Fibroblast of the conjunctiva (primary cell): Measurements from ENCODE around the gene SP110.

Experiments used
- DNase-seq: peaks from one replicate; pipeline ENCODE4 v3.0.0-alpha.2; 2010; ENCODE audit warnings: low read depth

The SP110 gene

DNA sequence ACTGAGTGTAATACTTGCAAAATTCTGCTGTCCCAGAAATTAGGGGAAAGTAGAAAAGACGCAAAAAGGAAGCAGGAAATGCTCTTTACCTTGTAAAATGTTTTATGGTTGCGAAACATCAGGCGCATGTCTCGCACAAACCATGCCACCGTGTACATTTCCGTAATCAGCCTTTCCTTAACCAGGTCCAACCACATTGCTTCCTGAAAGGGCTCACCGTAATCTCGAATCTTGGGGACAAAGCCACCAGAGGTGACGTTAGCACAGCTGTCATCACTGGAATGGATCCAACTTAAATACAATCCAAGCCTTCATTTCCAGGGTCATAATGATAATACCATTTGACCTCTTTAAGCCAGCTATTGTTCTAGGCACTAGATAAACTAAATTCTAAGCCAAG is 49.3 kb downstream of the SP110 start:
- DNase-seq, result no peak

DNA sequence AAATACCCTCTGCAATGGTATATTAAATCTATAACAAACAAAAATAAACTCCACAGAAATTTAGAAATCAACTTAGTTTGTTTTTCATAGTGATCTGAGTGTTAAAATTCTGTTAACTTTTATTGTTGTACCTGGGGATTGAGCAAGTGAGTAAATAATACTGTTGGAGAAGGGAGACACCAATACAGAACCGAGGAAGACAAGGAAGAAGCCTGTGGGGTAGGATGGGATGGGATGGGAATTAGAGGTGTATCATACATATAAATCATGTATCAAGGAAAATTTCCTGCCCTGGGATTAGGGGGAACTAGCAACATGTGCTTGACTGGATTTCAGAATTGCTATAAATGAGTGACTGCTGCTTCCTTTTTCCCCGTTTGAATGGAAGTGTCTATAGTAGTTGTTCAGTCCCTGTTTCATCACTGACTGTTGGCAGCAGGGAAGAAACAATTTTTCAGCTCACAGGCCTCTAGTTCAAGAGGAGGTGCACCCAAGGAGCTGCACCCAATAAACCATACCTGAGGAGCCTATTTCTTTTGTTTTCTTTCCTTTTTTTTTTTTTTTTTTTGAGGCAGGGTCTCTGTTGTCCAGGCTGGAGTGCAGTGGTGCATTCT is 53.1 kb downstream of the SP110 start:
- DNase-seq, result no peak

DNA sequence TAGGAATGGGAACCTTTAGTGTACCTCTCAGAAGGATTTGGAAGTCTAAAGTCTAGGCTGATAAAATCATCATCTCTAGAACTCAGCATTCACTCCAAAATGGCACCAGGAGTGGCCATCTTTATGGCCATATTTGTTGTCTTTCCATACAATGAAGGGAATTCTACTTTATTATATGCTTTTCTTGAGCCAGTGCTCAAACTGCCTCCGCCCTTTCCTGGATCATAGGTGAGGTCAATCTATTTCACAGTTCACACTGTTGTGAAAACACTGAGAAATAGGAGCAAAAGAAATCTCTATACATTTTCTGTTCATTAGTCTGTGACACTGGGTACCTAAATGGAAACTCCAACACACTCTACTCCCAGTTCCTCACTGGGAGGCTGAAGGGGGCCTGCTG is 55.6 kb downstream of the SP110 start:
- DNase-seq, result no peak

DNA sequence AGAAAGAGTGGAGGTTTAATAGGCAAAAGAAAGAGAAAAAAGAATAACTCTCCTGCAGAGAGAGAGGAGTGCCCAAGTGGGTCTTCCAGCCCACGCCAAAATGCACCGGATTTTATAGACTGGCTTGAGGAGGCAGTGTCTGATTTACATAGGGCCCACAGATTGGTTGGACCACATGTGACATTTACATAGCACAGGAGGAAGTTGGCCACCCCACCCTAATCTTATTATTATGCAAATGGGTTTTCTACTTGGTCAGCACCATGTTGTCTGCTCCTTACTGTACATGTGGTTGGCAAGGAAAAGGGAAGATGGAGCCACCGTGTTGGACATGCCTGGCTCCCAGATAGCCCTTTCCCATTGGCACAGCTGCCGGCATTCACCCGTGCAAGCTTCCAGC is 56.8 kb downstream of the SP110 start:
- no peak for DNase-seq

DNA sequence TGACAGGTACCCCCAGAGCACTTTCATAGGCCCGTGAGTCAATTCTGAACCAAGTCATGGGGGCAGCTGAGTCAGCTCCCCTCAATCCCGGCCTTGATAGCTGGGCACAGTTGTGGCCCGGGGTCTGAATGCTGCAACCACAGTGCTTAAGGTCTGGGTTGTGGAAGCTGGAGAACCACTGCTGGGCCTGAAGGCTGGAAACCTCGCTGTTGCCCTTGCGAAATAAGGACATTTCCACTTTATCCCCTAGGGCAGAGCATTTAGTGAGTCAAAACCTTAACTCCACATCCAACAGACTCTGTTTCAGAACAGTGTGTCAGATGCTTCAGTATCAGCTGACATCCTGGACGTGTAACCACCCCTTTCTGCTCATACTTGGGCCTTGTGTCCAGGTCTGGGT is 58.6 kb downstream of the SP110 start:
- peak; percentile 17 for DNase-seq

DNA sequence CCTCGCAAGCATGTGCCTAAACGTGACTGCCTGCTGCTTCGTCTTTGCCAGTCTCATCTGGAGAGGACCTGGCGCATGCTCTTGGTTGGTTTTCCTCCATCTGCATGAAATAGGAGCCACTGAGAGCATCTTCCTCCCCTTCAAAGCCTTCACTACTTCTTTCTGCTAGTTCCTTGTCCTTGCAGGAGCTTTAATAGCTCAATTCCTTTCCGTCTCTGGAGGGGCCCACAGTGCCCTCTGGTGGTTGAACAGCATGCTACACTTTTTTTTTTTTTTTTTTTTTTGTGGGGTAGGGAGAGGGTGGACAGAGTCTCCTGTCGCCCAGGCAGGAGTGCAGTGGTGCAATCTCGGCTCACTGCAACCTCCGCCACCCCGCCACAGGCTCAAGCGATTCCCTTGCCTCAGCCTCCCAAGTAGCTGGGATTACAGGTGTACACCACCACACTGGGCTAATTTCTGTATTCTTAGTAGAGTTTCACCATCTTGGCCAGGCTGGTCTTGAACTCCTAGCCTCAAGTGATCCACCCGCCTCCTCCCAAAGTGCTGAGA is 59.6 kb downstream of the SP110 start:
- peak; percentile 17 for DNase-seq

DNA sequence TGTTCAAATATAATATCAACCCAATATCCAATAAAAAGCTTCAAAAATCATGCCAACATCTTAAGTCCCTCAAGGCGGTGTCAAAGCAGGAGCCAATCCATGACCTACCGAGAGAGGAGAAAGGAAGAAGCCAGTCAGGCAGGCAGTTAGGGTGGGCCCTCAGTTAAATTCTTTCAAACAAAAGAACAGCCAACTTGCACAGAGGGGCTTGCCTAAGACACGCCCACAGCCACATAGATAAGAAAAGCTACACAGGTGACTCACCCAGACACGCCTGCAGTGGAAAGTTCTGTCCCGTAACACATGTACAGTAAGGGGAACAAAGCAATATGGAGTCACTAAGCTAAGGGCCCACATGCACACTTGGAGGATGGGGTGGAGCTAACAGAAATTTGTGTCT is 61.3 kb downstream of the SP110 start:
- DNase-seq, result no peak

DNA sequence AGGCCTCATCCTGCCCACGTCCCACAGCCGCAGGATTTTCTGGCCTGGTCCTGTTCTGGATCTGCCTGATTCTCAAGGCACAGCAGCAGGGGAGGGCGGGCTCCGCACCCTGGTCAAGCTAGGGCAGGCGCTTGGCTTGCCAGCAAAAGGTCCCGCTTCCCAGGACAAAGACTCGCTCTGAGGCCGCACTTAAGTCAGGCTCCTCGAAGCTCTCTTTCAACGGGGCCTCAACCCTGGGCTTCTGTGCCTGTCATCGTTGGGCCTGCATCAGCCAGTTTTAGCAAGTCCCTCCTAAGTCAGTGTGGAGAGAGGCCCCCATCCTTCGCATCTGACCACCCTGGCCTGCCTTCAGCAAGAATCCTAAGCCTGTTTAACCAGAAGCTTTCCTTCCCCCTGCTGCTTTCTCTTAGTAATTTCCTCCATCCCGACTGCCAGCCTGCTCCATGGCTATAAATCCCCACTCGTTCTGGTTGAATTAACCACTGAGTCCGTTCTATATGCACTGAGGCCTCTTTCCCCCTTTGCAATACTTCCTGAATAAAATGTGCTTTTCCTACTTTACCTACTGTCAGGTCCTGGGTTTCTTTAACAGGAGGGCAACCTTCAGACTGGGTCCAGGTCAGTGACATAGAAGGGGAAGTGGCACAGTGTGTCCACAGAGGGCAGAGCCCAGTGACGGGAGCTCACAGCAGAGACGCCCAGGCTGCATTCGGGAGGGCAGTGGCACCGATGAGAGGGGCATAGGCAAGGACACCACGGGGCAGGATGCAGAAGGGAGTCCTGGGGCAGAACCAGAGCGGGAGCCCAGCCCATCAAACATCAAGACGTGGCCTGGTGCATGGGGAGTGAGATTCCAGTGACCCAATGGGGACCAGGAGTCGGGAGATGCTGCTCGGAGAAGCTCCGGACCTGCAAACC is 62.7 kb downstream of the SP110 start:
- no peak for DNase-seq

DNA sequence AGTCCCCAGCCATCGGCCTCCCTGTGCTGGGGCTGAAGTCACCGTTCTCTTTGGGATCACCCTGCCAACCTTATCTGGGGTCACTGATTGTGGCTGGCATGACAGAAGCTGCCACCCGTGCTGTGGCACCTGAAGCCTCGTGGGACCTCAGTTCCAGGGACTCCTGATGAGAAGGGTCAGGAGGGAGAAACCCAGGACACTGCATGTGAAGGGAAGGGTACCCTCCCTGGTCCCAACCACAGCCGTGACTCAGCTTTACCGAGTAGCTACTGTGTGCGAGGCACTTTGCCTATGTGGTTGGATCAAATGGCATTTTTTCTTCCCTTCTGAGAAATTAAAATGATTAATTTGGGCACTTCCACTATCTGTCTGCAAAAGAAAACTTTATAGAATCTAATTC is 64.4 kb downstream of the SP110 start:
- DNase-seq, result no peak

DNA sequence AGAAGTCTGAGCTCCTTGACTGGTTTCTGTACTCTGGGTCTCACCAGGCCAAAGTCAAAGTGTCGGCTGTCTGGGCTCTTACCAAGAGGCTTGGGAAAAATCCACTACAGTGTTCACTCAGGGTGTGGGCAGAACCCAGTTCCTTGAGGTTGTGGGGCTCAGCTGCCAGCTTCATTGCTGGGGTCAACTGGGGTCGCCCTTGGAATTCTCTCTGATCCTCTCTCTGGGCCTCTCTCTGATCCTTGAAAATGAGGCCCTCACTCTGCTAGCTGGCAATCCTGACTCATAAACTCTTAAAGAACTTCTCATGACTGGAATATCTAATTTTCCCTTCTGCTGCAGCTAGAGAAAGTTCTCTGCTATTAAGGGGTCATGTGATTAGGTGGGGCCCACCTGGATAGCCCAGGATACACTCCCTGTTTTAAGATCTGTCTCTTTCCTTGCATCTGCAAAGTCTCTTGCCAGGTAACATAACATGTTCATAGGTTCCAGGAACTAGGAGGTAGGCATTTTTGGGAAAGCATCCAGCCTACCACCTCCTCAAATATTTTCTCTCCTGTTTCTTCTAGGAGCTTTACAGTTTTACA is 66.3 kb downstream of the SP110 start:
- DNase-seq, result no peak

DNA sequence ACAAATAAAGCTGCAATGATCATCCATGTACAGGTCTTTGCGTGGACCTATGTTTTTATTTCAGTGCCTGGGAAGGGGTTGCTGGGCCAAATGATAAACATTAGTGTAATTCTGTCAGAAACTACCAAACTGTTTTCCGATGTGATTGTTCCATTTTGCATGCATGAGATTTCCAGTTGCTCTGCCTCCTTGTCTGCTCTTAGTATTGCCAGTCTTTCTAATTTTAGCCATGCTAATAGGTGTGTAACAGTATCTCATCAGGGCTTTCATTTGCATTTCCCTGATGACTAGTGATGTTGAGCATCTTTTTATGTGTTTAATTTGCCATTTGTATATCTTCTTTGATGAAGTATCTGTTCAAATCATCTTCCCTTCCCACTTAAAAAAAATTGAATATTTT is 67.5 kb downstream of the SP110 start:
- no peak for DNase-seq

DNA sequence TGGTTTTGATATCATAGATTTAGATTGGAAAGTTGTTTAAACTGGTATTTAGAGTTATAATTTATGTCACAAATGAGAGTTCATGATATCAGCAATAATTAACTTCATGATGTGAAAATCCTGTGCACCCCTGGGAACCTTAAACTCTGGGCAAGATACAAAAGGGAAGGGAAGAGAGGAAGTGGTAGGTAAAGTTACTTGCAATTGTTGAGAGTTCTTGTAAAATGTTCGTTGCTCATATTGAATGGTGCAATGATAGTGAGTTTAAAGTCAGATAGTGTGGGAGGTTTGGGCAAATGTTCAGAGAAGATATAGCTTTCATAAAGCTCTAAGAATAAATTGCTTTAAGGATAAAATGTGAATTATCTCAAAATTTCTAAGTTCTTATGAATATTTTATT is 75.4 kb downstream of the SP110 start:
- DNase-seq, result no peak

DNA sequence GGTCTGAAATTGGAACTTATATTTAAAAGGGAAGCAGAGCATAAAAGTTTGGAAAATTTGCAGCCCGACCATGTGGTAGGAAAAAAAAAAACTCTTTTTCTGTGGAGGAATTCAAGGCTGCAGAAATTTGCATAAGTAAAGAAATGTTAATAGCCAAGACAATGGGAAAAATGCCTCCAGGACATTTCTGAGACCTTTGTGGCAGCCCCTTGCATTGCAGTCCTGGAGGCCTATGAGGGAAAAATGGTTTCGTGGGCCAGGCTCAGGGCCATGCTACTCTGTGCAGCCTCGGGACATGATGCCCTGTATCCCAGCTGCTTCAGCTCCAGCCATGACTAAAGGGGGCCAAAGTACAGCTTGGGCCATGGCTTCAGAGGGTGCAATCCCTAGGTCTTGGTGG is 79.1 kb downstream of the SP110 start:
- DNase-seq, result no peak

DNA sequence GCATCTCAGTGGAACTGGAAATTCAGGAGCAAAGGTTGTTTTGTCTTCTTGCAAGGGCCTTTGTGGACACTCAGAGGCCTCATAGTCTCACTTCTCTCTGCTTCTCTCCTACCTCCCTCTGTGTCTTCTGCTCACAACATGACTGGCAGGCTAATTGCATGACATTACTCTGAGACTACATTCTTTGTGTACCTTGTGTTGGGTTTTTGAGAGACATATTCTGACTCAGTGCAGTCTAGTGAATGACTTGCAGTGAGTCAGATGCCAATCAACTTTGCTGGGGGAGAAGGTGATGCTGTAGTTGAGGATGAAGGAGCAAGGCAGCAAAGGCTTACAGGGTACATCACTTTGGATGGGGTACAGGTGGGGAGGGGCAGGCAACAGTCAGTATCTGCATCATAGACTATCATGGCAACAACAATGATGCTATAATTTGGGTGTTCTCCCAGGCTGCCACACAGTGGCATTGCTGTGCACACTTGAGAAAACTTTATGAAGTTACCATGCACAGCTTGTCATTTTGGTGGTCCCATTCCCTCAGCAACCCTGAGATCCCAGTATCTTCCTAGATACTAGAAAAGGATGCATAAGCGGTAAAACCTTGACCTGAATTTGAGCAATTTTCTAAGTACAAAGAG is 81.8 kb downstream of the SP110 start:
- no peak for DNase-seq

DNA sequence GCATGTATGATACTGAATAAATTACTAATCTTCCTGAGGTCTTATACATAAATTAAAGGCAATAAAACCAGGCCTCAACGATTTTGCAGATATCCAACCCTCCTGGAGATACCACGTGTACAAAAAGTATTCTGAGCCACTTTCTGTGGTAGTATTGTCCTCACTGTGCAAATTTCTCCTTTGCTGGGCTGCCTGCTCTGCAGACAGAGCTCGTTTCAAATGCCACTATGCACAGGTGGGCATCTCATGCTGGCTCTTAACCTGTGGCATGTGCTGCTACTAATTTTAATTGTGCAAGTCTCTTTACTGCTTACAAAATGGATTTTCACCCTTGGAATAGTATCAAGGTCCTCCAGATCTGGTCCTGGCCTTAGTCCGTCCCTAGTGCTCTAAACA is 84.7 kb downstream of the SP110 start:
- DNase-seq, result no peak

DNA sequence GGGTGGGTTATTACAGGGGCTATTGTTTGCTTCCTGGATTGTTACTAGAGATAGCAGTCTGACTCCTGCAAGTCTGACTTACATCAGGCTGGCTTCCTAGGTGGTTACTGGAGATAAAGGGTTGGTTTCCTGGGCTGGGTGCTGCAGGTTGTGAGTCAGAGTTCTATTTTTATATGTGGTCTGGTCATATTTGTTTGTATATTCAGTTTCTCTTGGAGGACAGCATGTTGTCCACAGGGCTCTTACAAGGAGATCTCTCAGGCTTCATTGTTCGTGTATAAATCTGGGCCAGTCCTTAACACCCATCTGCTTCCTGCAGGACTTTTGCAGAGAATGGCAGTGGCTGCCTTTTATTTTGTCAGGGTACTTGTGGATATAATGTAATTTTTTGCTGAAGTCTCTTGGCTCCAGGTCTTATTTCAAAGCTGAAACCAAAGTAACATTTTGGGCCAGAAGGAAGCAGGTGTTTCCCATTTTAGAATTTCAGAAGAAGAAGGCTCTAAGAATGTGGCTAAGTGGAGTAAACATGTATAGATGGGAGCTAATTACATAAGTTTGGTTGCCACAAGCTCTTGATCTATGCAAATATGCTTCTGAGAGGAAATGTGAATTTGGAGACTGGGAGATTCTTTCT is 85.2 kb downstream of the SP110 start:
- DNase-seq, result peak; percentile 22

DNA sequence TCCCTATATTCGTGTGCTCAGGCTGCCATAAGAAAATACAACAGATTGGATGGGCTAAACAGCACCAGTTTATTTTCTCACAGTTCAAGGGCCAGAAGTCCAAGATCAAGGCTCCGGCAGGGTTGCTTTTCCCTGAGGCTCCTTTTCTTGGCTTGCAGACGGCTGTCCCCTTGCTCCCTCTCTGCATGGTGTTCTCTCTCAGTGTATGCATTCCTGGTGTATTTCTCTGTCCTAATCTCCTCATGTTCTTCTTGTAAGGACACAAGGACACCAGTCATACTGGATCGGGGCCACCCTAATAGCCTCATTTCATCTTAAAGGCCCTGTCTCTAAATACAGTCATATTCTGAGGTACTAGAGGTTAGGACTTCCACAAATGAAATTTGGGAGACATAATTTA is 88.4 kb downstream of the SP110 start:
- no peak for DNase-seq

DNA sequence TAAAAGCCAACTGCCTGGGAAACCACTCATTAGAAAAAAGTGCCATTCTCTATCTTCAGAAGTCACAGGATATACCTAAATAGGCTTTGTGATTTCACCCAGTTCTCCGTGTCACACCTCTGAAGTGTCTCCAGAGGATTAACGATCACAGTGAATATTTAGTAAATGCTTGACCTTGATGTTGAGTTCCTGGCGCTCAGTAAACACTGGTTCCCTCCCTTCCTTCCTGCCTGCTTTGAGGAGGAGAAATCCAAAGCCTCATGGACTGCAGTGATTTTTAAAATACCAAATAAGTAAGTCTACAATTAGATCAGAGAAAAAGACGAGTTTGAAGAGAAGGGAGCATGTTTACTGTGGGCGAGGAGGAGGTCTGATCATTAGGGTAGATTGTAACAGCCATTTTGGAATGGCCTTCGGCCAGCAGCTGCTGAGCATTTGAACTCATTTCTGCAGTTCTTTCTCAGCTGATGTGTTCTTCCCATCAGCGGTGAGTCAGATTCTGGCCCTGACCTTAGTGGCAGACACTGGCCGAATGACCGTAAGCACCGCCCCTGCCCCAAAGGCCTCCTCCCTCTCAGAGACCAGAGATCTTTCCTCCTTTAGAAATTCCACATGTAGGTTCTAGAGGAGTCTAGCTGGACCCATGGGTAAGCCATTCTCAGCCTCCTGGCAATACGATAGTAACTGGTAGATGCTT is 89.0 kb downstream of the SP110 start:
- DNase-seq, result peak; percentile 88

DNA sequence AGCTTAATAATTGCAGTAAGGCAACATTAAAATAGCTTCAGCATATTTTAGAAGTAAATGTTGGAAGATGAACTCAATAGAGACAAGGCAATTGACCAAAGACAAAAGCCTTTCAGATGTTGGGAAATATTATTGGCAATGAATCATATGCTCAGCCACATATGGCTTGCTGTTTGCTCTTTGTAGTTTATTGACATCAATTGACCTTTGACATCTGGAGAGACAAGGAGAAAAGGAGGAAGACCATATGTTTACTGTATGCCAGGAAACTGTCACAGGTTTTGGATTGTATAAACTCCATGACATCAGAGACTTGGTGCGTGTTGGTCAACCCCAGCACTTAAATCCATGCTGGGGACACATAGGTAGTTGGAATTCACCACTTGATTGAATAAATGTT is 90.4 kb downstream of the SP110 start:
- no peak for DNase-seq

DNA sequence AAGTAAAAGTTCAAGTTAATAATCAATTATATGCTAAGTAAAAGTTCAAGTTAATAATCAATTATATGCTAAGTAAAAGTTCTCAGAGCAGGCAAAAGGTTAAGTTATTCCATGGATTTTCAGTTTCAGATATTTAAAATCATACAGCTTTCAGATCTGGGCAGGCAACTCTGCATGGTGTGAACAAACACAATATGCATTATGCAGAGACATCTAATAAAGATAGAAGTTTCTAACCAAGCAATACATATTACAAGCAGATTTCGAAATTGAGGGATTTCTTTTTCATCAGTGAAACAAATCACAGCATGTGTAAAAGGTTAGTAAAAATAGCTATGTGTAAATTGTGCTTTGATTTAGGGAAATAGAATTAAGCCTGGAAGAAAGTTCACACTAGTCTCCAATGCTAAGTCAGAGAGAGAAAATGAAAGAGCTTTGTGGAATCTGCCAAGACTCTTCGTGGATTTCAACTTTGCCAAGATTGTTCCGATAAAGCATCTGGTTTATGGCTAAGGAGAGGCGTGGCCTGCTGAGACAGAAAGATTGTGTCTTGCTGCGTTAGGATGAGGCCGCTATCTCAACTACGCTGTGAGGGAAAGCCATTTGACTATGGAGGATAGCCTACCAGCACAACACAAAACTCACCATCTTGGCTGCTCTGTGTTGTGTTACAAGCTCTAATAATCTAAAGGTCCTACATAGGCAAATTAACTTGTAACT is 91.0 kb downstream of the SP110 start:
- DNase-seq, result peak; percentile 80

DNA sequence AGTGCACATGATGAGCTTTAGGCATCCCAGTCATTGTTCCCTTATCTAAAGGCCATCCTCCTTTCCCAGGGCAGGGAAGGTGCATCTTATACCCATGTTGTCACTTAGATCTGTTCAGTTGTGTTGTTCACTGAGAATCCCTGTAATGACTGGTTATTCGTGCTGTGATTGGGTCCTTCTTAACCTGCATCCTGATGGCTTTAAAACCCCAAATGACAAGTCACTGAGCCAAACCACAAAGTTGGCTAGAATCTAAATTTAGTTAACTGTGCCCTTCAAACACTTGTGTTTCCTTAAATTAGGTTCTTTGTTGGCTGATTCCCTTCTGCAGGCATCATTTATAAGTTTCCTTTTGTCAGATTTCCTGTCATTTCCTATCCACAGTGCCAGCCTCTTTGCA is 92.6 kb downstream of the SP110 start:
- no peak for DNase-seq
